HG03565 (cell line): ENCODE measurements around the gene RTL10.

Experiments
- ATAC-seq: cut with Tn5 transposase; IDR thresholded peaks from one replicate; pipeline ENCODE4 v1.9.1; 2021; ENCODE audit warnings: mild to moderate bottlenecking, moderate library complexity; ENCODE audit not compliant: unreplicated experiment

The RTL10 gene

GRCh38 chr22:19865141-19865829 lies 10.6 kb upstream of the RTL10 start:
- ATAC-seq, result no peak

- ATAC-seq, result no peak
These were observed 9.9 kb upstream of the RTL10 start for GRCh38 chr22:19864538-19865106.

GRCh38 chr22:19863571-19863970 lies 8.9 kb upstream of the RTL10 start:
- ATAC-seq, result no peak

GRCh38 chr22:19862619-19863246 lies 8.1 kb upstream of the RTL10 start:
- no peak for ATAC-seq

GRCh38 chr22:19859861-19860510 lies 5.3 kb upstream of the RTL10 start:
- no peak for ATAC-seq

GRCh38 chr22:19857382-19857781 lies 2.7 kb upstream of the RTL10 start:
- ATAC-seq, result no peak

- peak; percentile 16 for ATAC-seq
These were observed 1.1 kb upstream of the RTL10 start for GRCh38 chr22:19855504-19856409.

GRCh38 chr22:19853879-19854777 lies 546 bp downstream of the RTL10 start:
- ATAC-seq, result no peak

GRCh38 chr22:19853058-19853878 lies 1.4 kb downstream of the RTL10 start:
- ATAC-seq, result no peak

GRCh38 chr22:19852177-19852781 lies 2.4 kb downstream of the RTL10 start:
- ATAC-seq, result no peak

GRCh38 chr22:19851291-19852176 lies 3.1 kb downstream of the RTL10 start:
- ATAC-seq, result no peak

GRCh38 chr22:19850763-19851109 lies 3.9 kb downstream of the RTL10 start:
- no peak for ATAC-seq

GRCh38 chr22:19849835-19850762 lies 4.6 kb downstream of the RTL10 start:
- no peak for ATAC-seq

- ATAC-seq, result no peak
These were observed 6.1 kb downstream of the RTL10 start for GRCh38 chr22:19848298-19849224.

GRCh38 chr22:19847345-19847632 lies 7.4 kb downstream of the RTL10 start:
- no peak for ATAC-seq
